GM12878 (cell line): ENCODE data around the gene TSPAN16. TPM values are rescaled to one million over a fixed set of nuclear protein-coding genes. Genes with fewer than 3 reads are reported as not detected.

Experiments
- ATAC-seq: fragments of 200-7000 bp; cut with Tn5 transposase; 3 replicates; pipeline ENCODE4 v1.9.1; 2020; ENCODE audit warnings: mild to moderate bottlenecking, moderate library complexity
- BruUV-seq: library from RNA; stranded (reverse); fragments of 400-500 nt; replicated peaks from 2 replicates; lab custom pipeline; 2021; lab: Mats Ljungman, UMichigan
- CTCF ChIA-PET: fragments of 300-600 bp; sonication (Branson Sonifier 250); formaldehyde crosslinking; extraction: SDS; loops from one replicate; lab custom pipeline; 2021; ENCODE audit warnings: inconsistent platforms; lab: Yijun Ruan, JAX
- POLR2A ChIA-PET: fragments of 350-600 bp; formaldehyde crosslinking; extraction: SDS; loops from one replicate; lab custom pipeline; 2021; ENCODE audit warnings: inconsistent platforms; lab: Charles Lee
- RAD21 ChIA-PET: fragments of 300-600 bp; sonication (Branson Sonifier 250); formaldehyde crosslinking; loops from one replicate; lab custom pipeline; 2023; ENCODE audit warnings: antibody characterized with exemption; ENCODE audit not compliant: unreplicated experiment; lab: Charles Lee
- SMC1A ChIA-PET: fragments of 300-600 bp; sonication (Branson Sonifier 250); formaldehyde crosslinking; loops from one replicate; lab custom pipeline; 2023; ENCODE audit not compliant: unreplicated experiment, uncharacterized antibody; lab: Charles Lee
- DNase-seq: peaks from one replicate; pipeline ENCODE4 v3.0.0-alpha.2; 2011; ENCODE audit warnings: low read depth, low spot score
- FAIRE-seq: peaks from 3 replicates; lab custom pipeline; 2011; peaks lifted over from hg19 to GRCh38; lab: Jason Lieb, UNC
- H2AFZ ChIP-seq: 2 replicates; pipeline ENCODE4 v1.6.0; 2011; ENCODE audit warnings: low read depth, low read length, control low read depth; ENCODE audit not compliant: control insufficient read depth
- H3K27ac ChIP-seq: 2 replicates; pipeline ENCODE4 v1.5.1; 2011; ENCODE audit warnings: control low read depth; ENCODE audit not compliant: control insufficient read depth, insufficient read depth
- H3K27me3 ChIP-seq, 2 experiments: replicated peaks in 1 of 2; 2 replicates each; pipeline versions ENCODE4 v1.6.0 to v1.6.1; 2011; ENCODE audit warnings: low read length in 1 of 2; ENCODE audit not compliant: control insufficient read depth in 2 of 2, insufficient read depth in 2 of 2
- H3K36me3 ChIP-seq, 2 experiments: 2 replicates each; pipeline ENCODE4 v1.5.1; 2011; ENCODE audit warnings: low read length in 1 of 2; ENCODE audit not compliant: control insufficient read depth in 2 of 2, insufficient read depth in 2 of 2
- H3K4me1 ChIP-seq: 2 replicates; pipeline ENCODE4 v1.6.1; 2011; ENCODE audit warnings: mild to moderate bottlenecking, low read length, moderate library complexity, mixed read lengths; ENCODE audit not compliant: control insufficient read depth, insufficient read depth
- H3K4me2 ChIP-seq: 2 replicates; pipeline ENCODE4 v1.6.0; 2011; ENCODE audit warnings: control low read depth; ENCODE audit not compliant: control insufficient read depth, insufficient read depth
- H3K4me3 ChIP-seq: fragments of 200-600 bp; sonication (generic); 2 replicates; pipeline ENCODE4 v1.5.1; 2016
- H3K79me2 ChIP-seq: 2 replicates; pipeline ENCODE4 v1.6.0; 2011; ENCODE audit warnings: low read length; ENCODE audit not compliant: control insufficient read depth, insufficient read depth
- H3K9ac ChIP-seq: 2 replicates; pipeline ENCODE4 v1.8.0; 2011; ENCODE audit warnings: low read length, control low read depth, mixed read lengths; ENCODE audit not compliant: control insufficient read depth, insufficient read depth
- H3K9me3 ChIP-seq: replicated peaks from 3 replicates; pipeline ENCODE4 v1.5.1; 2011; ENCODE audit warnings: mild to moderate bottlenecking, low read length; ENCODE audit not compliant: control insufficient read depth, insufficient read depth
- H4K20me1 ChIP-seq: 2 replicates; pipeline ENCODE4 v1.6.0; 2011; ENCODE audit not compliant: control insufficient read depth, insufficient read depth
- BRCA1 ChIP-seq: IDR thresholded peaks from 2 replicates; pipeline ENCODE4 v1.6.1; 2011; ENCODE audit warnings: low read depth, low read length, improper control_type of control experiment
- CEBPB ChIP-seq, 2 experiments: fragments of 150-350 bp in 1 of 2; IDR thresholded peaks; 2 replicates each; pipeline ENCODE4 v1.6.1; 2012 to 2014; ENCODE audit warnings: low read depth in 2 of 2, low read length in 2 of 2, borderline replicate concordance in 1 of 2, inconsistent platforms in 1 of 2
- CHD1 ChIP-seq: IDR thresholded peaks from 2 replicates; pipeline ENCODE4 v1.6.1; 2012; ENCODE audit warnings: low read depth, low read length, improper control_type of control experiment
- CUX1 ChIP-seq: IDR thresholded peaks from 2 replicates; pipeline ENCODE4 v1.6.1; 2012; ENCODE audit warnings: improper control_type of control experiment, low read depth, low read length; ENCODE audit not compliant: insufficient replicate concordance
- EED ChIP-seq: sonication (generic); IDR thresholded peaks from 2 replicates; pipeline ENCODE4 v1.6.1; 2016; ENCODE audit warnings: antibody characterized with exemption, low read depth
- FOXK2 ChIP-seq: fragments of 450-650 bp; IDR thresholded peaks from 2 replicates; pipeline ENCODE4 v1.6.1; 2017; ENCODE audit warnings: mild to moderate bottlenecking, moderate library complexity
- NR2C2 ChIP-seq: IDR thresholded peaks from 2 replicates; pipeline ENCODE4 v1.6.1; 2011; ENCODE audit warnings: borderline replicate concordance, low read depth; ENCODE audit not compliant: control insufficient read depth, insufficient read length
- RAD51 ChIP-seq: fragments of 450-650 bp; IDR thresholded peaks from 2 replicates; pipeline ENCODE4 v1.6.1; 2016; ENCODE audit warnings: moderate library complexity, mild to moderate bottlenecking, inconsistent platforms
- TBL1XR1 ChIP-seq: IDR thresholded peaks from 2 replicates; pipeline ENCODE4 v1.6.1; 2012; ENCODE audit warnings: low read depth, low read length, improper control_type of control experiment
- ZBED1 ChIP-seq: IDR thresholded peaks from 2 replicates; pipeline ENCODE4 v1.6.1; 2016; ENCODE audit warnings: borderline replicate concordance
- ZBTB11 ChIP-seq: fragments of 450-650 bp; formaldehyde crosslinking; IDR thresholded peaks from 2 replicates; pipeline ENCODE4 v1.5.0; 2022; ENCODE audit warnings: mild to moderate bottlenecking, missing genetic modification characterization
- ZNF384 ChIP-seq: IDR thresholded peaks from 2 replicates; pipeline ENCODE4 v1.6.1; 2012; ENCODE audit warnings: low read depth, mild to moderate bottlenecking, low read length, improper control_type of control experiment, borderline replicate concordance
- WGBS: methylation state at CpG from one replicate; pipeline ENCODE4 v1.1.6; 2016; ENCODE audit warnings: low lambda C conversion rate; ENCODE audit not compliant: insufficient replicate concordance, insufficient coverage; ENCODE audit errors: missing lambda C conversion rate; 5-methylcytosine and 5-hydroxymethylcytosine counted together
- in situ Hi-C: fragments of 300-500 bp; cut with MboI; formaldehyde crosslinking; loops from 9 replicates; pipeline ENCODE4 v1.14.3; 2018; ENCODE audit warnings: mixed read lengths
- intact Hi-C: fragments of 100-400 bp; cut with micrococcal nuclease; formaldehyde crosslinking; loops from one replicate; pipeline ENCODE4 v1.14.2; 2022; ENCODE audit not compliant: unreplicated experiment
- polyA plus RNA-seq, 11 experiments: library from polyadenylated mRNA; depleted of rRNA in 4 of 11; unstranded in 6 of 11; stranded (reverse) in 5 of 11; fragments of >200 nt; fragmentation: Nextera tagmentation in 4 of 11; fragmentation: Illumina TruSeq in 1 of 11; extraction: Ambion mirVana in 4 of 11; extraction: Trizol in 1 of 11; gene quantifications; 1 replicate in 1 of 11; 2 replicates in 10 of 11; pipeline versions ENCODE4 v1.2.1 to v1.2.3, GENCODE V29; 2011 to 2016; ENCODE audit warnings: inconsistent platforms in 2 of 11, missing spikeins in 2 of 11, low read depth in 1 of 11
- total RNA-seq, 4 experiments: library from RNA; depleted of rRNA in 3 of 4; stranded (reverse); fragments of >200 nt in 3 of 4; fragmentation: Illumina TruSeq in 1 of 4; extraction: Trizol in 1 of 4; gene quantifications; 2 replicates each; pipeline versions ENCODE4 v1.2.1 to v1.2.3, GENCODE V29; 2013 to 2021
- TF ChIP-seq, protein P1 (sequence below): IDR thresholded peaks from 2 replicates; pipeline ENCODE4 v1.6.1; 2012; ENCODE audit warnings: low read depth, low read length, improper control_type of control experiment

TSPAN16 gene
- total and polyA plus RNA-seq, 10 of the 15 experiments (the other 5 are each of a cell fraction or from before 2014, with no cell fraction given) = not detected

GRCh38 chr19:11324079-11324661 lies 28.2 kb downstream of the TSPAN16 start:
- 5% methylated on average over 10 of the region's 10 CpGs for WGBS
- peak overlapping the region; percentile 16; the same call in 1 of the 2 replicates for H2AFZ ChIP-seq
- no peaks in the 10 kb centered on the region for H3K27me3 ChIP-seq
- in situ Hi-C loops (no loop called here), intact Hi-C loops (no loop called here)
- FAIRE-seq (no peak), DNase-seq (peak; percentile 71), ATAC-seq (peak; percentile 92)
- RAD21 ChIA-PET = interaction anchor here (0.6 to 2.2 kb wide), 7 partner anchors 8 to 57 kb away, joined by 3 to 11 read pairs (median 3); partner anchors contain the start of genes CCDC159, RAB3D, SWSAP1 and TMEM205
- CTCF ChIA-PET = interaction anchor here (0.8 to 2.5 kb wide), 11 partner anchors 8 to 236 kb away, joined by 3 to 8 read pairs (median 3); partner anchors contain the start of genes CCDC159, RAB3D, TMEM205 and TSPAN16
- POLR2A ChIA-PET = interaction anchor here (0.6 to 4.2 kb wide), 6 partner anchors 16 to 96 kb away, joined by 3 to 23 read pairs (median 6); partner anchors contain the start of genes CCDC159, RAB3D and TMEM205
- H3K9ac ChIP-seq = peak overlapping the region; percentile 39; the same call in 1 of the 2 replicates
- H3K9me3 ChIP-seq = no peaks in the 10 kb centered on the region; the same call in 2 of the 3 replicates
- peaks cover 41% of the 10 kb centered on the region for H3K4me1 ChIP-seq
- BruUV-seq = no TSS peak
- peak overlapping the region; percentile 27 for H3K4me3 ChIP-seq
- no peaks in the 10 kb centered on the region for H3K79me2 ChIP-seq
- H3K4me2 ChIP-seq = peak overlapping the region; percentile 81
- H3K27ac ChIP-seq = peak overlapping the region; percentile 88
- no peaks in the 10 kb centered on the region for H4K20me1 ChIP-seq
- peaks cover 0 to 5% of the 10 kb centered on the region in 2 experiments; a peak in 2 of 4 replicates for H3K36me3 ChIP-seq
- SMC1A ChIA-PET = interaction anchor here (1.1 to 2.1 kb wide), 3 partner anchors 8 to 17 kb away, joined by 3 to 16 read pairs (median 7); partner anchors contain the start of gene RAB3D
- TF ChIP-seq RAD51 (no peak), EED (peak; percentile 85), CEBPB (IDR thresholded peaks at IDR 0.05; ENCODE audit: borderline replicate concordance in 1 of 2, low read depth in 2 of 2, low read length in 2 of 2) (peak in 1 of 2 experiments; percentile 85; a peak in 2 of 4 replicates), FOXK2 (no peak), TBL1XR1 (0 out of 2 replicates have a peak, but pooled peaks have one; percentile 43), ZNF384 (peak; percentile 57), CHD1 (no peak), ZBED1 (peak; percentile 99), CUX1 (no peak), ZBTB11 (CRISPR knock-in tag) (no peak), NR2C2 (no peak), BRCA1 (no peak)
- TF ChIP-seq, protein P1, sequence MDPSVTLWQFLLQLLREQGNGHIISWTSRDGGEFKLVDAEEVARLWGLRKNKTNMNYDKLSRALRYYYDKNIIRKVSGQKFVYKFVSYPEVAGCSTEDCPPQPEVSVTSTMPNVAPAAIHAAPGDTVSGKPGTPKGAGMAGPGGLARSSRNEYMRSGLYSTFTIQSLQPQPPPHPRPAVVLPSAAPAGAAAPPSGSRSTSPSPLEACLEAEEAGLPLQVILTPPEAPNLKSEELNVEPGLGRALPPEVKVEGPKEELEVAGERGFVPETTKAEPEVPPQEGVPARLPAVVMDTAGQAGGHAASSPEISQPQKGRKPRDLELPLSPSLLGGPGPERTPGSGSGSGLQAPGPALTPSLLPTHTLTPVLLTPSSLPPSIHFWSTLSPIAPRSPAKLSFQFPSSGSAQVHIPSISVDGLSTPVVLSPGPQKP = no peak
